ENCODE data around the gene LYST.
A peak's percentile ranks its signal among the peaks of the same experiment; 100 is the strongest.

The LYST gene

GRCh38 chr1:235883261-235883927, 16.7 kb upstream of the LYST start:
- DNase-seq = peak; percentile 98

GRCh38 chr1:235882816-235883215, 16.1 kb upstream of the LYST start:
- DNase-seq = no peak

GRCh38 chr1:235881930-235882700, 15.4 kb upstream of the LYST start:
- no peak for DNase-seq

GRCh38 chr1:235878082-235878811, 11.5 kb upstream of the LYST start:
- DNase-seq = peak; percentile 94

GRCh38 chr1:235876402-235876841, 9.7 kb upstream of the LYST start:
- no peak for DNase-seq

GRCh38 chr1:235875036-235875597, 8.4 kb upstream of the LYST start:
- DNase-seq = no peak

GRCh38 chr1:235874261-235874660, 7.6 kb upstream of the LYST start:
- no peak for DNase-seq

GRCh38 chr1:235873571-235873970, 6.9 kb upstream of the LYST start:
- no peak for DNase-seq

- no peak for DNase-seq
Observed at GRCh38 chr1:235873045-235873444, 6.3 kb upstream of the LYST start.

GRCh38 chr1:235872270-235872669, 5.6 kb upstream of the LYST start:
- DNase-seq = no peak

- no peak for DNase-seq
Observed at GRCh38 chr1:235867903-235868469, 1.3 kb upstream of the LYST start.

- DNase-seq = peak; percentile 89
Observed at GRCh38 chr1:235866913-235867845, 473 bp upstream of the LYST start.

- no peak for DNase-seq
Observed at GRCh38 chr1:235865565-235866204, 1.0 kb downstream of the LYST start.

GRCh38 chr1:235864931-235865525, 1.7 kb downstream of the LYST start:
- DNase-seq = no peak

- no peak for DNase-seq
Observed at GRCh38 chr1:235864469-235864868, 2.2 kb downstream of the LYST start.

GRCh38 chr1:235863699-235864093, 3.0 kb downstream of the LYST start:
- DNase-seq = no peak

GRCh38 chr1:235861857-235862256, 4.8 kb downstream of the LYST start:
- DNase-seq = no peak

- DNase-seq = no peak
Observed at GRCh38 chr1:235860829-235861228, 5.9 kb downstream of the LYST start.

- no peak for DNase-seq
Observed at GRCh38 chr1:235859789-235860188, 6.9 kb downstream of the LYST start.

- no peak for DNase-seq
Observed at GRCh38 chr1:235858766-235859165, 7.9 kb downstream of the LYST start.

- no peak for DNase-seq
Observed at GRCh38 chr1:235857756-235858155, 8.9 kb downstream of the LYST start.

All from NCI-H1694 treated with DMSO at 0.1 percent for 48 hours (cell line).